NCI-H510A (cell line): ENCODE results near the gene SCTR.
"Not testable (repeated sequence)": the region's sequence is repeated elsewhere in the genome, so short reads cannot be mapped to it uniquely, and the experiment has no call there.

Source experiments
- DNase-seq: peaks from one replicate; lab custom pipeline; 2025; lab: John Stamatoyannopoulos, UW

The SCTR gene

DNA sequence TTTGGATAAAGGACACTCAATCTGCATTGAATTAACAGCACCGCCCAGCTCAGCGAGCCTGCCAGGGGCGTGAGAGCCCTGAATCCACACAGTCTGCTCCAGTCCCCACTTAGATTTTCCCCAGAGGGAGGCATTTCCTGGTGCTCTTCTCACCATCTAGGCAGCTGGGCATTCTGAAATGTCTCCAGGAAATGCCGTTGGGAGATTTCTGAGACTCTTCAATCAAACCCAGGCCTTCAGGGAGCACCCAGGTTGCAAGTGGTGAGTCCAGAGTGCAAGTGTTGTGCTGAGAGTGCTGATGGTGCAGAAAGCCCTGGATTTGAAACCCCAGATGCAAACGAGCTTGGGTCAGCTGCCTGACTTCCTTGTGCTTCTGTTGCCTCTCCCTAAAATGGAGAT lies 116.1 kb downstream of the SCTR start:
- DNase-seq: no peak

DNA sequence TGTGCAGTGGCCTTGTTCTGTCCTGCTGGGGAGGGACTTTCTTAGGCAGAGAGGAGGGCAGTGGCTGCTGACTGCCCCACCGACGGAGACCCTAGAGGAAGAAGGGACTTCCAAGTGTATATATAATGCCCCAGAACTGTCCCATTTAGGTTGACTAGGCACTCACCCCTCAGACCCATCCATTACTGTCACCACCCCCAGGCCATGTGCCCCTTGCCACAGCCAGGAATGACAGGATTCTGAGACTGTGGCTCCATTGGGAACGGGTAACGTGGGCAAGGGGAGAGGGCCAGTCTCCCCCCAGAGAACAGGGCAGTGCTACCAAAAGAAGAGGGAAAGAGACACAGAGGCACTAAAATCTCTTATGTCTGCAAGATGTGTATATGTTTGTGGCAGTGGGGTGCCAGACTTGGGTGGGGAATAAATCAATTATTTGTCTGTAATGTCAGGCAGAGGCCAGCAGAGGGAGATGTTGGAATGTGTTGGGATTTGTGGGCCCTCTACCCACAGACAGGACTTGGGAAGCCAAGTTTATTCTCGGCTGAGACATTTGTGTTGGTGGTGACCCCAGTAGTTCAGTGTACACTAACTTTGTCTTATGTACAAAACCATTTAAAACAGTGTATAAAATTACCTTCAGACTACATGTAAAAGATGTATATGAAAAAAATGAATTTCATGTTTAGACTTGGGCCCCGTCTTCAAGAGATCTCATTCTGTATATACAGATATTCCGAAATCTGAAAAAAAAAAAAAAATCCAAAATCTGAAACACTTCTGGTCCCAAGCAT lies 116.7 kb downstream of the SCTR start:
- peak; percentile 7 for DNase-seq

DNA sequence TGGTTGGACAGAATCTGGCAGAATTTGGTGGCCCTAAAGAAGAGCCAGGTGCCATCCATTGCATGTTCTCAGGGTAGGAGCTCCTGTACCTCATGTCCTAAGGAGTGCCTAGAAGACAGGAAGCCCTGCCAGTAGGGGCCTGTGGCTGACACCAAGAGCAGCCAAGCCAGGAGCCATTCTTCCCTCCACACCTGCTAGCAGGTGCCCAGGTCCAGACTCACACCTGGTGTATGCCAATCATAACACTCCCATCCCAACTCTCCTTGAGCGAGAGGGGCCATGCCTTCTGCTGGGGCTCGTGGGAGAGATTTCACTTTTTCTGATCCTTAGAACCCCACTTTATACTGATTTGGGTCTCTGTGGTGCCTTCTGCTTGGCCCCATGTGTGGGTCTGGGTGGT lies 119.1 kb downstream of the SCTR start:
- no peak for DNase-seq

DNA sequence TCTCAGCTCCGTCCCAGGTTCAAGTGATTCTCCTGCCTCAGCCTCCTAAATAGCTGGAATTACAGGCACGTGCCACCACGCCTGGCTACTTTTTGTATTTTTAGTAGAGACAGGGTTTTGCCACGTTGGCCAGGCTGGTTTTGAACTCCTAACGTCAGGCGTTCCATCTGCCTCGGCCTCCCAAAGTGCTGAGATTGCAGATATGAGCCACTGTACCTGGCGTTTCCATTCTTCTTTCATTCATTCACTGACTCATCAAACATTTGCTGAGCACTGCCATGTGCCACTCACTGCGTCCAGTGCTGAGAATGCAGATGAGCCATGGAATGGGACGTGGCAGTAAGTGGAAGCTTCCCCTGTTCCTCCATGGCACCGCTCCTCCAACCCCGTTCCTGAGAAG lies 120.7 kb downstream of the SCTR start:
- not testable (repeated sequence) for DNase-seq

GRCh38 chr2:119402645-119403560 lies 121.4 kb downstream of the SCTR start:
- no peak for DNase-seq

DNA sequence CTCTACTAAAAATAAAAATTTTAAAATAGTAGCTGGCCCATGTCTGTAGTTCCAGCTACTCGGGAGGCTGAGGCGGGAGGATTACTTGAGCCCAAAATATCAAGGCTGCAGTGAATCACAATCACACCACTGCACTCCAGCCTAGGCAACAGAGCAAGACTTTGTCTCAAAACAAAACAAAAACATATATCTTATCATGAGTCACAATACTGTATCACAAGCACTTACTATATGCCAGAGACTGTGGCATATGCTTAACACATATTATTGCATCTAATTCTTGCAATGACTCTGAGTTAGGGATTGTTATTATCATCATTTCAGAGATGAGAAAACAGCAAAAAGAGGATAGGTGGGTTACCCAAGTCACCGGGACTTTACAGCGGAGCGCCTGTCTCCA lies 122.2 kb downstream of the SCTR start:
- DNase-seq: no peak

GRCh38 chr2:119397196-119397595 lies 127.1 kb downstream of the SCTR start:
- DNase-seq: no peak

DNA sequence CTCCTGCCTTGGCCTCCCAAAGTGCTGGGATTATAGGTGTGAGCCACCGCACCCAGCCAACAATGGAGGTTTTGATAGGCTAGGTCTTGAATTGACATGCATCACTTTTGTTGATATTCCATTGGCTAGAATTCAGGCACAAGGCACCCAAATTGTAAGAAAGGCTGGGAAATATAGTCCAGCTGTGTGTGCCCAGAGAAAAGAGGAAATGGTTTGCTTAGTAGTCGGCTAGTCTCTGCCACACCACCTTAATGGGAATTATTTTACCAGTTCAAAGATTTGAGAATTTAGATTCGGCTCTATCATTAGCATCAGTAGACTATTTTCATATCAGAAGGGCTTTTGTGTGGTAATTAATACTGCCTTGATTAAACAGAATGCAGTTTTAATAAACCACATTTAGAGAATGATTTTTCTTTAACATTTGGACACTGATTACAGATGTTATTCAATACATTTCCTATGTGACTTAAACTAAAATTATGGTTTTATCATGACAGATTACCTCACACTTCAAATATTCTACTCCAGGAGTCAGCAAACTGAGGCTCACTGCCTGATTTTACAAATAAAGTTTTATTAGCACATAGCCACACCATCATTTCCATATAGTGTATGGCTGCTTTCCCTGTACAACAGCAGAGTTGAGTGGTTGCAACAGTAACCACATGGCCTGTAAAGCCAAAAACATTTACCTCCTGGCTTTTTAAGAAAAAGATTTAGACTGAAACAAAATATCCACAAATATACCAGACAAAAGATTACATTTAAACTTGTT lies 130.1 kb downstream of the SCTR start:
- DNase-seq: no peak
